Measurements from ENCODE around the gene GALM. TPM values are rescaled to one million over a fixed set of nuclear protein-coding genes. Genes with fewer than 3 reads are reported as not detected.

GALM gene
- total and polyA plus RNA-seq, 2 of the 13 experiments (the other 11 are each of a cell fraction or from before 2014, with no cell fraction given) = 65.5 to 90.0 TPM

- TF ChIP-seq ZBTB37 (CRISPR knock-in tag; IDR thresholded peaks at IDR 0.05) = no peak
- TF ChIP-seq TOE1 (CRISPR knock-in tag; IDR thresholded peaks at IDR 0.05) = 0 out of 2 replicates have a peak, but pooled peaks have one; percentile 37
- TF ChIP-seq, protein P1, sequence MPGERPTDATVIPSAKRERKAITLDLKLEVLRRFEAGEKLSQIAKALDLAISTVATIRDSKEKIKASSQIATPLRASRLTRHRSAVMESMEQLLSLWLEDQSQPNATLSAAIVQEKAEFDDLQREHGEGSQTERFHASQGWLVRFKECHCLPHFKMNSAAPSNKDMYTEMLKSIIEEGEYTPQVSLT (CRISPR knock-in tag; IDR thresholded peaks at IDR 0.05; ENCODE audit: borderline replicate concordance, low read depth) = no peak
- TF ChIP-seq GLI4 (CRISPR knock-in tag; IDR thresholded peaks at IDR 0.05; ENCODE audit: borderline replicate concordance) = no peak
- TF ChIP-seq ZNF317 (CRISPR knock-in tag; IDR thresholded peaks at IDR 0.05) = 0 out of 2 replicates have a peak, but pooled peaks have one; percentile 37
- no peak for TF ChIP-seq ZNF468 (CRISPR knock-in tag; IDR thresholded peaks at IDR 0.05)
- TF ChIP-seq, protein P2, sequence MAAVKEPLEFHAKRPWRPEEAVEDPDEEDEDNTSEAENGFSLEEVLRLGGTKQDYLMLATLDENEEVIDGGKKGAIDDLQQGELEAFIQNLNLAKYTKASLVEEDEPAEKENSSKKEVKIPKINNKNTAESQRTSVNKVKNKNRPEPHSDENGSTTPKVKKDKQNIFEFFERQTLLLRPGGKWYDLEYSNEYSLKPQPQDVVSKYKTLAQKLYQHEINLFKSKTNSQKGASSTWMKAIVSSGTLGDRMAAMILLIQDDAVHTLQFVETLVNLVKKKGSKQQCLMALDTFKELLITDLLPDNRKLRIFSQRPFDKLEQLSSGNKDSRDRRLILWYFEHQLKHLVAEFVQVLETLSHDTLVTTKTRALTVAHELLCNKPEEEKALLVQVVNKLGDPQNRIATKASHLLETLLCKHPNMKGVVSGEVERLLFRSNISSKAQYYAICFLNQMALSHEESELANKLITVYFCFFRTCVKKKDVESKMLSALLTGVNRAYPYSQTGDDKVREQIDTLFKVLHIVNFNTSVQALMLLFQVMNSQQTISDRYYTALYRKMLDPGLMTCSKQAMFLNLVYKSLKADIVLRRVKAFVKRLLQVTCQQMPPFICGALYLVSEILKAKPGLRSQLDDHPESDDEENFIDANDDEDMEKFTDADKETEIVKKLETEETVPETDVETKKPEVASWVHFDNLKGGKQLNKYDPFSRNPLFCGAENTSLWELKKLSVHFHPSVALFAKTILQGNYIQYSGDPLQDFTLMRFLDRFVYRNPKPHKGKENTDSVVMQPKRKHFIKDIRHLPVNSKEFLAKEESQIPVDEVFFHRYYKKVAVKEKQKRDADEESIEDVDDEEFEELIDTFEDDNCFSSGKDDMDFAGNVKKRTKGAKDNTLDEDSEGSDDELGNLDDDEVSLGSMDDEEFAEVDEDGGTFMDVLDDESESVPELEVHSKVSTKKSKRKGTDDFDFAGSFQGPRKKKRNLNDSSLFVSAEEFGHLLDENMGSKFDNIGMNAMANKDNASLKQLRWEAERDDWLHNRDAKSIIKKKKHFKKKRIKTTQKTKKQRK (IDR thresholded peaks at IDR 0.05; ENCODE audit: low read length) = no peak
- TF ChIP-seq ZNF660 (CRISPR knock-in tag; IDR thresholded peaks at IDR 0.05; ENCODE audit: borderline replicate concordance, low read depth) = no peak
- TF ChIP-seq, protein P3, sequence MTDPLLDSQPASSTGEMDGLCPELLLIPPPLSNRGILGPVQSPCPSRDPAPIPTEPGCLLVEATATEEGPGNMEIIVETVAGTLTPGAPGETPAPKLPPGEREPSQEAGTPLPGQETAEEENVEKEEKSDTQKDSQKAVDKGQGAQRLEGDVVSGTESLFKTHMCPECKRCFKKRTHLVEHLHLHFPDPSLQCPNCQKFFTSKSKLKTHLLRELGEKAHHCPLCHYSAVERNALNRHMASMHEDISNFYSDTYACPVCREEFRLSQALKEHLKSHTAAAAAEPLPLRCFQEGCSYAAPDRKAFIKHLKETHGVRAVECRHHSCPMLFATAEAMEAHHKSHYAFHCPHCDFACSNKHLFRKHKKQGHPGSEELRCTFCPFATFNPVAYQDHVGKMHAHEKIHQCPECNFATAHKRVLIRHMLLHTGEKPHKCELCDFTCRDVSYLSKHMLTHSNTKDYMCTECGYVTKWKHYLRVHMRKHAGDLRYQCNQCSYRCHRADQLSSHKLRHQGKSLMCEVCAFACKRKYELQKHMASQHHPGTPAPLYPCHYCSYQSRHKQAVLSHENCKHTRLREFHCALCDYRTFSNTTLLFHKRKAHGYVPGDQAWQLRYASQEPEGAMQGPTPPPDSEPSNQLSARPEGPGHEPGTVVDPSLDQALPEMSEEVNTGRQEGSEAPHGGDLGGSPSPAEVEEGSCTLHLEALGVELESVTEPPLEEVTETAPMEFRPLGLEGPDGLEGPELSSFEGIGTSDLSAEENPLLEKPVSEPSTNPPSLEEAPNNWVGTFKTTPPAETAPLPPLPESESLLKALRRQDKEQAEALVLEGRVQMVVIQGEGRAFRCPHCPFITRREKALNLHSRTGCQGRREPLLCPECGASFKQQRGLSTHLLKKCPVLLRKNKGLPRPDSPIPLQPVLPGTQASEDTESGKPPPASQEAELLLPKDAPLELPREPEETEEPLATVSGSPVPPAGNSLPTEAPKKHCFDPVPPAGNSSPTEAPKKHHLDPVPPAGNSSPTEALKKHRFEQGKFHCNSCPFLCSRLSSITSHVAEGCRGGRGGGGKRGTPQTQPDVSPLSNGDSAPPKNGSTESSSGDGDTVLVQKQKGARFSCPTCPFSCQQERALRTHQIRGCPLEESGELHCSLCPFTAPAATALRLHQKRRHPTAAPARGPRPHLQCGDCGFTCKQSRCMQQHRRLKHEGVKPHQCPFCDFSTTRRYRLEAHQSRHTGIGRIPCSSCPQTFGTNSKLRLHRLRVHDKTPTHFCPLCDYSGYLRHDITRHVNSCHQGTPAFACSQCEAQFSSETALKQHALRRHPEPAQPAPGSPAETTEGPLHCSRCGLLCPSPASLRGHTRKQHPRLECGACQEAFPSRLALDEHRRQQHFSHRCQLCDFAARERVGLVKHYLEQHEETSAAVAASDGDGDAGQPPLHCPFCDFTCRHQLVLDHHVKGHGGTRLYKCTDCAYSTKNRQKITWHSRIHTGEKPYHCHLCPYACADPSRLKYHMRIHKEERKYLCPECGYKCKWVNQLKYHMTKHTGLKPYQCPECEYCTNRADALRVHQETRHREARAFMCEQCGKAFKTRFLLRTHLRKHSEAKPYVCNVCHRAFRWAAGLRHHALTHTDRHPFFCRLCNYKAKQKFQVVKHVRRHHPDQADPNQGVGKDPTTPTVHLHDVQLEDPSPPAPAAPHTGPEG (CRISPR knock-in tag; IDR thresholded peaks at IDR 0.05) = no peak
- TF ChIP-seq NR0B2 (CRISPR knock-in tag; IDR thresholded peaks at IDR 0.05) = no peak
- TF ChIP-seq POGZ (CRISPR knock-in tag; IDR thresholded peaks at IDR 0.05) = peak; percentile 82
- no peak for TF ChIP-seq GTF3A (CRISPR knock-in tag; conservative IDR thresholded peaks at IDR 0.05)
- no peak for TF ChIP-seq MAFK (conservative IDR thresholded peaks at IDR 0.05 in 1 of 2, IDR thresholded peaks at IDR 0.05 in 1 of 2; ENCODE audit: low read length in 2 of 2)
- TF ChIP-seq ZNF672 (CRISPR knock-in tag; IDR thresholded peaks at IDR 0.05) = no peak
- TF ChIP-seq ZNF543 (CRISPR knock-in tag; IDR thresholded peaks at IDR 0.05) = no peak
- peak; percentile 43; the same call in 1 of the 2 replicates for TF ChIP-seq CREM (IDR thresholded peaks at IDR 0.05)
- TF ChIP-seq CREM (CRISPR knock-in tag; IDR thresholded peaks at IDR 0.05) = no peak
- TF ChIP-seq PPARG (CRISPR knock-in tag; conservative IDR thresholded peaks at IDR 0.05) = peak; percentile 78
- TF ChIP-seq ZZZ3 (CRISPR knock-in tag; IDR thresholded peaks at IDR 0.05; ENCODE audit: borderline replicate concordance) = no peak
Observed at GRCh38 chr2:38731684-38732221, 65.8 kb downstream of the GALM start (continued).

All from HepG2 (cell line).